NCI-H1105 (cell line): ENCODE results near the gene MIA.
"Not testable (repeated sequence)": the region's sequence is repeated elsewhere in the genome, so short reads cannot be mapped to it uniquely, and the experiment has no call there.

Experiments used
- DNase-seq: peaks from one replicate; lab custom pipeline; 2025; lab: John Stamatoyannopoulos, UW

Gene MIA

GRCh38 chr19:40803857-40804782, 28.8 kb downstream of the MIA start:
- no peak for DNase-seq

- DNase-seq = no peak
Measured at GRCh38 chr19:40804783-40805242, 29.5 kb downstream of the MIA start.

DNA sequence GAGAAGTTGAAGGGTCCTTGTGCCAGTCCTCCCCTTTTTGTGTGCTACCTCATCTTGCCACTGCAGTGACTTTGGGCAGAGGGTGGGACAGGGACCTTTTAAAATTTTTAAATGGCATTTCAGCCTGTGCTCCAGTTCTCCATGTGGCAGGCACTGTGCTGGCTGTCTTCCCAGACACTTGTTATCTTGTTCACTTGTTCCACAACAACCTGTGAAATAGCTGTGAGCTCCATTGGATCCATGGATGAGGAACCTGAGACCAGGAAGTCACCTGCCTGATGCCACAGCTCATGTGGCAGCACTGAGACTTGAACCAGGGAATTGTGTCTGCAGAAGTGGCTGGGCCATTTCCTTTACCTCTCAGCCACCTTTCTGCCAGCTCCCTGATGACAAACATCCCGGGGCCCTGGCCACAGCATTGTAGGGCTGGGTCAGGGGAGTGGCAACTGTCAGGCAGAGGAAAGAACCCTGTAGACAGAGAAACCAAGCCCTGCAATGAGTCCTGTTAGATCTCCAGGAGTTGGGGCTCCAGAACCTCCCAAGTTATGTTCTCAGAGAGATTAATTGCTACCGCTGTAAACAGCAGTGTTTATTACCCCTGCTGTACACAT, 30.0 kb downstream of the MIA start:
- DNase-seq = no peak

DNA sequence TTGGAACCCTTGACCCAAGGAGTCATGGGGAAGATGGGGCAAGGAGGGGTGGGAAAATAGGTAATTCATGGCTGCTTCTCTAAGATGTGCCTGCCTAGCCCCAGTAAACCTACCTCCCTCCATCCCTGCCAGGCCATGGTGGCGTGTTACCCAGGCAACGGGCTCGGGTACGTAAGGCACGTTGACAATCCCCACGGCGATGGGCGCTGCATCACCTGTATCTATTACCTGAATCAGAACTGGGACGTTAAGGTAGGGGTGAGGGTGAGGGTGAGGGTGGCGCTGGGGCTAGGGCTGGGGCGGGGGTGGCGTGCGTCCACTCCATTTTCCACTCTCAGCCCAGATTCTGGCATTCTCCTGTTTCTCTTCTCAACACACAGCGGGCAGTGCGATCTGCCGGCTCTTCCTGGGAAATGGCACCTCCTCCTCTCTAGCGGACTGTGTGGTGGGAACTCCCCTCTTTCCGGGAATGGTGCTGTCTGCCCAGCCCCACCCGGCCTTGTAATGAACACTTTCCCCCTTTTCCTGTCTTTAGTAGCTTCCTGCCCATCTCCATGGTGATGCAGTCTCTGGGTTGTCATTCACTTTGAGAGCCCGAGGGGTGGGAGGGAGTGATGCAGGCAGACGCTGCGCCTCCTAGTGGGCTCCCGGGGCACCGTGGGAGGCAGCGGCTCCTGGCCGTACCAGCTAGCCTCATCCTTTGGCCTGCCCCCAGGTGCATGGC, 31.3 kb downstream of the MIA start:
- peak; percentile 22 for DNase-seq

- DNase-seq = no peak
Measured at GRCh38 chr19:40807147-40808020, 32.1 kb downstream of the MIA start.

GRCh38 chr19:40808021-40808325, 32.7 kb downstream of the MIA start:
- no peak for DNase-seq

DNA sequence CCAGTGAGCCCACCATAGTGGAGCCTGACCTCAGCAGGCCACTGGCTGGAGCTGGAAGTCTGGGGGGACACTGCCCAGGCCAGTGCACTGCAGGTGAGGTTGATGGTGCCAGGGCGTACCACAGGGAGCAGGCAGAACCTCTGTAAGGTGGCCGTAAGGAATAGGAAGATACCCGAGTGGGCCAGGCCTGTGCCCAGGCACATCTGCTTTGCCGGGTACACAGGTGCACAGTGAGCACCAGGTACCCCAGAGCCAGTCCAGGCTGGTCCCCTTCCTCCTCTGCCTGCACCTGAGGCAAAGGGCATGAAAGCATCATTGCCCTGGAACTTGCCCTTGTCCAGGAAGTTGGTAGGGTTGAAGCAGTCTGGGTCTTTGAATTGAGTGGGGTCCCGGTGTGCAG, 33.2 kb downstream of the MIA start:
- DNase-seq = no peak

GRCh38 chr19:40809358-40810086, 34.2 kb downstream of the MIA start:
- no peak for DNase-seq

GRCh38 chr19:40810160-40810559, 34.8 kb downstream of the MIA start:
- DNase-seq = no peak

DNA sequence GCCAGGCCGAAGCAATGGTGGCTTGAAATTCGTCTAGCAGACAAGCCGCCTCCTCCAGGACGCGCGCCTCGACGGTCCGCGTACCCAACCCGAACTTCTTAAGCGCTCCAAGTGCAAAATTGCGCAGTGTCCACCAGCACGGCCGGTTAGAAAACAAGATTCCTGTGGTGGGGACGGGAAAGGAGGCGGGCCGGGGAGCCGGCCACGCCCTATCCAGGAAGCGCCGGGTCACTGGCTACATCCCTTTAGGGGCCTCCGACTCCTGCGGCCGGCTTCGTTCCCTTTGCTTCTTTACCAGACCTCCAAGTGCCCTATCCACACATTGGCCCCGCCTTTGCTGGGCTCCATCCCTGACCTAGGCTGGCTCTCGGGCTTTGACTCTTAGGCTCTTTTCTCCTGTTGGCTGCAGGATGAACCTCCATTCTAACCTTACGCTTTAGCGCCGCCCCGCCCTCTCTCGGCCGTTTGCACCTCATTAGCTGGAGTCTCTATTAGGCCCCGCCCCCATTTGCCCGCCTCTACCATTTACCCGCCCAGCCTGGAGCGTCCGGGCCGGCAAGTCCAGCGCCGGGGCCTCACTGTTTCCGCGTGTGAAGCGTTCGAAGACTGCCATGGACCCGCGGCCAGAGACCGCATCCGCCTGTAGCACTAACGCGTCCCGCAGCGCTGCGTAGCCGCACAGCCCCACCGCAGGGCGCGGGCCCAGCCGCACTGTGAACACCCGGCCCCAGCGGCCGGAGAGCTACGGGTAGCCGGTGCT, 35.5 kb downstream of the MIA start:
- peak; percentile 45 for DNase-seq

- DNase-seq = no peak
Measured at GRCh38 chr19:40811478-40812341, 36.4 kb downstream of the MIA start.

GRCh38 chr19:40812571-40812970, 37.2 kb downstream of the MIA start:
- DNase-seq = not testable (repeated sequence)

- DNase-seq = no peak
Measured at GRCh38 chr19:40813182-40813581, 37.9 kb downstream of the MIA start.

DNA sequence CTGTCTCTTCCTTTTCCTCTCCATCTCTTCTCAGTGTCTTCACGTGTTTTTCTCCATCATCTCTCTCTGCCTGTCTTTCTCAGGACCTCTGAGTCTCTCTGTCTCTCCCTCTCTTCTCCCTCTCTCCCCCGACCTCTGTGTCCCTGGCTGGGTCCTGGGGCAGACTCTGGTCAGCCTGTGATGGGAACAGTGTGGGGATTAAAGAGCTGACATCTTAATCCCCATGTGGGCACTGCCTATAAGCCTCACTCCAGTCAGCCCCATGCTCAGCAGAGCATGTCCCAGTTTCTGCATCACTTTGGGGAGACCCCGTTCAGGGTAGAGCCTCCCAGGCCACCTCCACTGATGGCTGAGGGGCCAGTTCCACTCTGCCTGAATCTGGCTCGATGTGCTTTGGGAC, 39.9 kb downstream of the MIA start:
- no peak for DNase-seq

GRCh38 chr19:40818480-40819399, 43.4 kb downstream of the MIA start:
- DNase-seq = peak; percentile 58

GRCh38 chr19:40819479-40820234, 44.3 kb downstream of the MIA start:
- DNase-seq = not testable (repeated sequence)

- no peak for DNase-seq
Measured at GRCh38 chr19:40822161-40822560, 46.8 kb downstream of the MIA start.
